ENCODE data around the gene SLC1A3.

Gene SLC1A3

GRCh38 chr5:36658038-36658756 lies 51.8 kb downstream of the SLC1A3 start:
- no peak for DNase-seq

DNA sequence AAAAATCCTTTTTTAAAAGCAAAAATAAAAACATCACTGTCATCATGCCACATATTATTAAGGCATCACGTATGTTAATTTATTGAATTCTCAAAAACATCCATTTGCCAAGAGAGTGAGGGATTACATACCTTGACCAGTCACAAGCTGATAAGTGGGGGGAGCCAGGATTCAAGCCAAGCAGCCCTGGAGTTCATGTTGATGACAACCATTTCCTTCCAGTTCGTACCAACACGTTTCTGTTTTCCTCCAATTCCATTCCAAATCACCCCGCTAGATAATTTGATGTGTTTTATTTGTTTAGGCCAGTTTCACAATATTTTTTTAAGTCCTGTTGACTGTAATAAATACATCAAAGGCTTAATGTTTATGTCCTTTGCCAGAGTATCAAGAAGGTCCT lies 53.0 kb downstream of the SLC1A3 start:
- DNase-seq, result no peak

GRCh38 chr5:36660397-36661049 lies 54.1 kb downstream of the SLC1A3 start:
- no peak for DNase-seq

DNA sequence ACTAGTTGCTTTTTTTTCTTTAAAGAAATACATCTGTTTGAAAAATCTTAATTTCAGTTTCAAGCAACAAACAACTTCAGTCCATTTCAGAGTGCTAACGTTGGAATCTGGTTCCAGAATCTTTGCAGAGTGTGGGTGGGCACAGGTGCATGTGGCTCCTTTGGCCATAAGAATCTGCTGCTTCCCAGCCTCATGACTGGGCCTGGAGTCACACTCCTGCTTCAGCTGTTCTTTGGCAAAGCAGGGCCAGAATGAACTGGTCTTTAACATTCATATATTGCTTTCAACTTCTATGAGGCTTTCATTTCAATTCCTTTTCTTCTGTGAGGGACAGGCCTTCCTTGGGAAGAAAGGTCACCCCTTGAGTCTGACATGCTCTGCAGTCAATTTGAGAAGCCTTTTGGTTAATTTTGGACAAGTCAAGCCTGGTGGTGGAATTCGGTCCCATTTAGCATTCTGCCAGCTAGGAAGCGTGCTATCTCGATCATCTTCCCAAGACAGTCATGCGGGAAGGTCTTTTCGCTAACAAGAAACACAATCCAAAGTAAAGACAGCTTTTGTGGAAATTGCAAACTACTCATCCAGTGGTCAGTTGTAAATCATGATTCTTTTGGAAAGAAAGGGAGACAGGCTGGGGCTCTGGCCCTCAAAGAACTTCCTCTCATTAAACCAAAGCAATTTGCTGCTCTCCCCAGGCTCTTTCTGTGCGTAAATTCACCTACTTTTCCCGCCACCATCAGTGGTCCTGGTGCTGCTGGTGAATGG lies 55.2 kb downstream of the SLC1A3 start:
- DNase-seq, result no peak

- peak in 1 of 4 experiments; percentile 13 for DNase-seq
Measured at GRCh38 chr5:36662291-36662851, 56.0 kb downstream of the SLC1A3 start.

- DNase-seq, result no peak
Measured at GRCh38 chr5:36664766-36665165, 58.4 kb downstream of the SLC1A3 start.

- DNase-seq, result no peak
Measured at GRCh38 chr5:36665628-36666027, 59.2 kb downstream of the SLC1A3 start.

GRCh38 chr5:36666274-36666673 lies 59.9 kb downstream of the SLC1A3 start:
- DNase-seq, result no peak

DNA sequence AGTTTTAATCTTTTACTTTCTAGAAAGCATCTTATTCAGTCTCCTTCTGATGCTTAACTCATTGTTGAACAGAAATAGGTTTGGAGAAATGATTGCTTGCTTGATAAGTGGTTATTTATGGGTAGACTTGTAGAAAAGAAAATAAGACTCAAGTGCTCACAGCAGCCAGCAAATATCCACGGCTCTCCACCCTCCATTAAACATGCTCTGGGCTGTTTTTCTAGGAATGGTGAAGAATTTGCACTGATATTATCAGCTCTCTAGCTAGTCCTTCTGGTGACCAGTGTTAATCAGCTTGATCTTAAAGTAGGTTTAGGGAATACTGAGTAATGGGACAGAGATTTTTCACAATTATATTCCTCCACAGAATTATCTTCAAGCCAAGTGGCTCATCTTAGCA lies 60.6 kb downstream of the SLC1A3 start:
- DNase-seq, result no peak

DNA sequence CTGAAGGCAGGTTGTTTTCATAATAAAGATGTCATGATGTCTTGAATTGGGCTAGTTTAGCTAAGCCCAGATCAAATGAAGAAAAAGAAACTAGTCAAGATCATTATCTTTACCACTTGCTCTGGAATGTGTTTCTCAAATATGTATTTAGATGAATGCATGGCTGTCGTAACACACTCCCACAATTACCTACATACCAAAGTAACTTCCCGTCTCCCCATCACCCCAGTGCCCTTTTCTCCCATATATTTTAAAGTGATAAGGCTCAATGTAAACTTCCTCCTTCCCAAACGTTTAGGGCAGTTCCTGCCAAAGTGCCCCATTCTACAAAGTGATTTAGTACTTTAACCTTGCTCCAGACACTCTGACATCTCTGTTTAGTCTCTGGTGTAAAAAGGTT lies 61.4 kb downstream of the SLC1A3 start:
- DNase-seq, result peak; percentile 41 to 60 (median 50)

DNA sequence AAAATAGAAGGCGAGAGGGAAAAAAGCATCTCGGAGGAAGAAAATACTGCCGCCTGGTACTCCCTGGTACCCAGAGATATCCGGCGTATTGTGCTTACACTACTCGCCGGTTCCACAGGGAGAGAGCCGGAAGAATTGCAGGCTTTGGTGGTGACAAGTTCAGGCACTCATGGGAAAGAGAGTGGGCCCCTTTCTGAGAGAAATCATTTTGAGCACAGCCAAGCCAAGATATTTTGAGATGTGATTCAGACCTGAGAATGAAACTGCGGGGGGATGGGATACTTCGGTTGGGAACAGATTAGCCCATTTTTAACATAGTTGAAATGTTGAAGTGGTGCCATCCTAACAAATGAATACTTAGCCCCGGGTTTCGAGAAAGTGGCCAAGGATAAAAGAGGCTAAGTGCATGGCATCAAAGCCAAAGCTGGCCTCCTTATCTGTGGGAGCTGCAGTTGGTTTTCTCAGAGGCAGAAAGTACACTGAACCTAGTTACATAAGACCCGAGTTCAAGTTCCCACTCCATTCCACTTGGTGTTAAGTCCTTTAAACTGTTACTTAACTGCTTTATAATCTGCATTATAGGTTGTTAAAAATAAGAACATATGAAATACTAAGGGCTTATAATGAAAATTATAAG lies 62.7 kb downstream of the SLC1A3 start:
- no peak for DNase-seq

- no peak for DNase-seq
Measured at GRCh38 chr5:36670548-36670947, 64.1 kb downstream of the SLC1A3 start.

DNA sequence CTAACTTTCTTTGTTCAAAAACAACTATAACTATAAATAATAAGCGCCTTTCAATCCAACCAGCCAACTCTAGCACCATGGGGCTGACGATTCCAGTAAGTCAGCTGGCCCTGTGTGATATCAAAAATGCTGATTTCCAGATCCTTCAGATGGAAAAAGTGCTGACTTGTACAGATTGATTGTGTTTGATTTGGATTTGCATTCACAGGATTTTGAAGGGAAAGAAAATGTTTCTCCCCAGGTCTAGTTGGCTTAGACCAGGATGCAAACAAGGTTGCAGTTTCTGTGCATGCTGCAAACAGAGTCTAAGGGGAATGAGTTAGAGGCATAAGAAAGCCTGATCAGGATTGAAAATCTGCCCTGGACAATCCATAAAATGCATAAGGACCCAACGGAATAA lies 68.9 kb downstream of the SLC1A3 start:
- no peak for DNase-seq

DNA sequence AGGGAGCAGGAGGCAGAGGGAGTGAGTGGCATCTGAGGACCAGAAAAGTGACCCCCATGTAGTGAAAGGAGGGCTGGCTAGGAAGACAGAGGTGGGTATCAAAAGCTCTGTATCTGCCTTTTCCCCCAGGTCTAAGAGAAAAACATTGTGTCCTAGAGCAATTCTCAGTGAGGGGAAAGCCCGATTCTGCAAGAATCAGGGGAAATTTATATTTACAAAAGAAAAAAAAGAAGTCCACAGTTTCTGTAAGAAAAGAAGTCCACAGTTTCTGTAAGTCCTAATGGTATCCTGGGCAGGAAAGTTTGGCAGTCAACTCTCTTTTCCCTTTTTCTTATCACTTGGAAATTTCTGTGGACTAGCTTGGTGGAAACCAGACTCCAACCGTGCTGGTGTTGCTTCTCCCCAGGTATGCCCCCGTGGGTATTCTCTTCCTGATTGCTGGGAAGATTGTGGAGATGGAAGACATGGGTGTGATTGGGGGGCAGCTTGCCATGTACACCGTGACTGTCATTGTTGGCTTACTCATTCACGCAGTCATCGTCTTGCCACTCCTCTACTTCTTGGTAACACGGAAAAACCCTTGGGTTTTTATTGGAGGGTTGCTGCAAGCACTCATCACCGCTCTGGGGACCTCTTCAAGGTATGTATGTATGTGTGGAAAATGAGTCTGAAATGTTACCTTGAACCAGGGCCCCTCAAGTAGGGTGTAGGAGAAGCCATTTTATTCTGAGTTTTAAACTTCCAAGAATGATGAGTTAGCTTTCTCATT lies 73.0 kb downstream of the SLC1A3 start:
- DNase-seq, result peak in 3 of 4 experiments; percentile 55 to 64 (median 61)

DNA sequence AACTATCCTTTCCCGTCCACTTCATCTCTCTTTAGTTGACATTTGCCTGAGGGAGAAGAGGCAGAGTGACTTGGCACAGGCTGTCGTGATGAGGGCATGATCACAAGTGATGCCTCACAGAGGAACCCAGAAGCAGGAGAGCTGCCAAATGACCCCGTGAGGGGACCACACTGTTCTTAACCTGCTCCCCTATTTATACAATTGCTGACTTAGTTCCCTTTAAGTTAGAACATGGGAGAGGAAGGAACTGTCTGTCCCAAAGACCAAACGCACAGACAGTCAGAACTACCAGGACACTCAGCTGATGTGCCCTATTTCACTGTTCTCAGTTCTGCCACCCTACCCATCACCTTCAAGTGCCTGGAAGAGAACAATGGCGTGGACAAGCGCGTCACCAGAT lies 73.7 kb downstream of the SLC1A3 start:
- peak; percentile 88 to 95 (median 92) for DNase-seq

- DNase-seq, result peak in 2 of 4 experiments; percentile 56 to 61
Measured at GRCh38 chr5:36681711-36682110, 75.3 kb downstream of the SLC1A3 start.

- no peak for DNase-seq
Measured at GRCh38 chr5:36682499-36682898, 76.1 kb downstream of the SLC1A3 start.

- DNase-seq, result peak; percentile 46 to 65 (median 60)
Measured at GRCh38 chr5:36683821-36684434, 77.5 kb downstream of the SLC1A3 start.

GRCh38 chr5:36685631-36686288 lies 79.4 kb downstream of the SLC1A3 start:
- peak; percentile 66 to 93 (median 80) for DNase-seq

DNA sequence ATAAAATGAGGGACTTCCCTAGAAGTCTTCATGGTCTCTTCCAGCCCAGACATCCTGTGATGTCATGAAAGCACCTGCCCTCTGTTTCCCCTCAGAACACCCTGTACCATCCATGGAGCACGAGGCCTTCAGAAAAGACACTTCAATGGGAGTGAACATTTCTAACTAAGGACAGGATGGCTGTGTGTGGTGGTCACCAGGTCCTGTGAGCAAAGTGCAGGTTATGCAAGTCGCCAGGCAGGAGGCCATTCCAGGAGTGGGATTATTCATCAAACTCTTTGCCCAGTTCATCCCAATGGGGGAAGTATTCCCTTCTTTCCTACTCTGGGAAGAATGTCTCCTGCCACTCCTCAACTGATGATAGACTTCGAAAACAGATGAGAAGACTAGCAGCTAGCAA lies 80.5 kb downstream of the SLC1A3 start:
- no peak for DNase-seq

GRCh38 chr5:36688722-36689121 lies 82.3 kb downstream of the SLC1A3 start:
- peak in 3 of 4 experiments; percentile 27 to 51 (median 47) for DNase-seq

Data from suppressor macrophage (primary cell).